Smooth muscle cell of the coronary artery (primary cell): ENCODE measurements around the gene GPR157. TPM values are rescaled to one million over a fixed set of nuclear protein-coding genes. Genes with fewer than 3 reads are reported as not detected.

ENCODE experiments used
- total RNA-seq: library from RNA; depleted of rRNA; stranded (reverse); fragments of >200 nt; gene quantifications from 2 replicates; pipeline ENCODE4 v1.2.3, GENCODE V29; 2014; ENCODE audit warnings: low replicate concordance

Gene GPR157, protein sequence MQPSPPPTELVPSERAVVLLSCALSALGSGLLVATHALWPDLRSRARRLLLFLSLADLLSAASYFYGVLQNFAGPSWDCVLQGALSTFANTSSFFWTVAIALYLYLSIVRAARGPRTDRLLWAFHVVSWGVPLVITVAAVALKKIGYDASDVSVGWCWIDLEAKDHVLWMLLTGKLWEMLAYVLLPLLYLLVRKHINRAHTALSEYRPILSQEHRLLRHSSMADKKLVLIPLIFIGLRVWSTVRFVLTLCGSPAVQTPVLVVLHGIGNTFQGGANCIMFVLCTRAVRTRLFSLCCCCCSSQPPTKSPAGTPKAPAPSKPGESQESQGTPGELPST
- total RNA-seq, result 2.2 and 3.0 TPM in 2 replicates

DNA sequence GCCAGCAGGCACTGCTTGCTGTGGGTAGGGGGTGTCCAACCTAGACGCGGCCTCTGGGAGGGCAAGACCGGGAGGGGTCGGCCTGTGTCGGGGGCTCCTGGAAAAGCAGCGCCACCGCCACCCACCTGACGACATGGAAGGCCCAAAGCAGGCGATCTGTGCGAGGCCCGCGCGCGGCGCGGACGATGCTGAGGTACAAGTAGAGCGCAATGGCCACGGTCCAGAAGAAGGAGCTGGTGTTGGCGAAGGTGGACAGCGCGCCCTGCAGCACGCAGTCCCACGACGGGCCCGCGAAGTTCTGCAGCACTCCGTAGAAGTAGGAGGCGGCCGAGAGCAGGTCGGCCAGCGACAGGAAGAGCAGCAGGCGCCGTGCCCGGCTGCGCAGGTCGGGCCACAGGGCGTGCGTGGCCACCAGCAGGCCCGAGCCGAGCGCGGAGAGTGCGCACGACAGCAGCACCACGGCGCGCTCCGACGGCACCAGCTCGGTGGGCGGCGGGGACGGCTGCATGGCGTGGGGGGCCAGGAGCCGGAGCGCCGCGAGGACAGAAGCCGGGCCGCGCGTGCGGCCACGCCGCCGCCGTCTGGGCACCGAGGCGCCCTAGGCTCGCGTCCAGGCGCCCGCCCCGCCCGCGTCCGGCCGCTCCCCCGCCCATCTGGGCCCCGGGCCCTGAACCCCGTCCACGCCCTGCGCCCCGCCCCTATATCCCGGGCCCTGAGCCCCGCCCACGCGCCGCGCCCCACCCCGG lies at the start of gene GPR157:
Gene GPR157 (minus strand): TSS at position 583 of the 746 bp plus-strand sequence. CDS start 75 bp downstream, at position 508.

DNA sequence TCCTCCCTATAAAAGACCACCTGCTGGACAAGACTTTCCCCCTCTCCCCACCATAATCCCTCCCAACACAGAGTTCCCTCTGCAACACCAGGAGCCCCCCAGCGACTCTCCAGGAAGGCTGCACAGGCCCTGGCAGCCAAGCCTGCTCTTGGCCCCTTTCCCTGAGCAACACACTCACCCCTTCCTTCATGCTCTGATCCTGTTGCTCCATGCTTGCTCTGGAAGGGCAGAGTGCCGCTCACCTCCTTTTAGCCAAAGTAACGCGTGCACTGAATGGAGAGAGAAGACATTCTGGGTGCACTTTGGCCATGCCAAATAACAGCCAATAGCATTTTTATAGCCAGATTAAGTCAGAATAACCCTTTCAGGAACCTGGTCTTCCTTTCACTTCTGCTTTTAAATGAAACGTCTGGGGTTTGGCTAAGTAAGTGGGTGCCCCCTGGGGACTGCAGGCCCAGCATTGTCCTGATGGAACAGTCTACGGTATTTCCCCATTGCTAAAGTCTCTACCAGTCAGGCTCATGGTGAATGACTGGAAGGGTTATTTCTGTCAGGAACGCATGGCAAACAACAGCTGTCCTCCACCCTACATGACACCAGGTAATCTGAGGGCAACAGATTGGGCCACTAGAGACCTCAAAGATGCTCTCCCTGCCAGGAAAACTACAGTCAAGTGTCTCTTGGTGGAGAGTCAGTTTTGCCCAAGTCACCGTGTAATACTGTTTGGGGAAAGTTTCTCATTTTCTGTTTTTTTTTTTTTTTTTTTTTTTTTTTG lies 59.4 kb downstream of the GPR157 start, which contains the start of gene SLC2A5:
Gene SLC2A5 (minus strand): TSS at position 310 of the 775 bp plus-strand sequence. CDS start 99 bp downstream, at position 211.

Other genes starting within 250 kb of the GPR157 start
- gene CA6, start 183.2 kb downstream of the GPR157 start, total RNA-seq, result not detected in 2 replicates
- gene SLC2A7, start 102.7 kb downstream of the GPR157 start, total RNA-seq, result not detected in 2 replicates
- gene SLC2A5, start 59.5 kb downstream of the GPR157 start, total RNA-seq, result 1.1 and 23.5 TPM in 2 replicates
- 16.3 and 20.7 TPM in 2 replicates for gene H6PD, start 105.7 kb upstream of the GPR157 start, total RNA-seq
- 48.0 and 76.6 TPM in 2 replicates for gene SPSB1, start 163.8 kb upstream of the GPR157 start, total RNA-seq